ENCODE data around the gene GDF15.

GDF15 gene

GRCh38 chr19:18388100-18388959, 2.4 kb downstream of the GDF15 start (continued):
- TF ChIP-seq AEBP2 (tag by site-specific recombination; IDR thresholded peaks at IDR 0.05; ENCODE audit: borderline replicate concordance) (no peak), KLF1 (tag by site-specific recombination; IDR thresholded peaks at IDR 0.05) (peak; percentile 52), ZBTB20 (tag by site-specific recombination; IDR thresholded peaks at IDR 0.05) (peak; percentile 58), ZNF140 (tag by site-specific recombination; IDR thresholded peaks at IDR 0.05) (no peak), INSM2 (tag by site-specific recombination; IDR thresholded peaks at IDR 0.05) (no peak), ZBTB1 (tag by site-specific recombination; IDR thresholded peaks at IDR 0.05) (no peak), PRDM1 (tag by site-specific recombination; IDR thresholded peaks at IDR 0.05) (no peak), ZNF76 (tag by site-specific recombination; IDR thresholded peaks at IDR 0.05; ENCODE audit: borderline replicate concordance, low read depth) (peak; percentile 50; the same call in 1 of the 2 replicates), ZNF785 (tag by site-specific recombination; IDR thresholded peaks at IDR 0.05) (no peak; the same call in 1 of the 2 replicates), ZNF354C (tag by site-specific recombination; IDR thresholded peaks at IDR 0.05; ENCODE audit: borderline replicate concordance, low read depth) (no peak), KLF7 (tag by site-specific recombination; IDR thresholded peaks at IDR 0.05; ENCODE audit: borderline replicate concordance) (no peak), ZNF645 (tag by site-specific recombination; IDR thresholded peaks at IDR 0.05) (no peak), ZNF292 (tag by site-specific recombination; IDR thresholded peaks at IDR 0.05; ENCODE audit: borderline replicate concordance, low read depth) (no peak), ZNF24 (tag by site-specific recombination; IDR thresholded peaks at IDR 0.05) (0 out of 2 replicates have a peak, but pooled peaks have one; percentile 38), KLF17 (tag by site-specific recombination; IDR thresholded peaks at IDR 0.05) (peak; percentile 65; the same call in 1 of the 2 replicates), ZNF692 (tag by site-specific recombination; IDR thresholded peaks at IDR 0.05) (peak; percentile 59; the same call in 1 of the 2 replicates), ZBTB8A (tag by site-specific recombination; IDR thresholded peaks at IDR 0.05) (peak; percentile 81), ZNF707 (tag by site-specific recombination; IDR thresholded peaks at IDR 0.05) (no peak), ZBTB11 (tag by site-specific recombination; conservative IDR thresholded peaks at IDR 0.05; ENCODE audit: low read depth) (peak; percentile 51; the same call in 1 of the 2 replicates), ZNF473 (tag by site-specific recombination; IDR thresholded peaks at IDR 0.05) (no peak), ZNF488 (tag by site-specific recombination; IDR thresholded peaks at IDR 0.05) (no peak), ZNF501 (tag by site-specific recombination; IDR thresholded peaks at IDR 0.05) (0 out of 2 replicates have a peak, but pooled peaks have one; percentile 41), ZBTB17 (tag by site-specific recombination; IDR thresholded peaks at IDR 0.05) (peak; percentile 81), KLF9 (tag by site-specific recombination; IDR thresholded peaks at IDR 0.05; ENCODE audit: low read depth) (peak; percentile 22; the same call in 1 of the 2 replicates), CTCF (tag by site-specific recombination; IDR thresholded peaks at IDR 0.05) (peak; percentile 99)
